ENCODE measurements around the gene SRGAP1. TPM values are rescaled to one million over a fixed set of nuclear protein-coding genes. Genes with fewer than 3 reads are reported as not detected.
A peak's percentile ranks its signal among the peaks of the same experiment; 100 is the strongest.

Gene SRGAP1
- total and polyA plus RNA-seq, 2 experiments from 2014 or later, result 13.0 to 29.4 TPM

DNA sequence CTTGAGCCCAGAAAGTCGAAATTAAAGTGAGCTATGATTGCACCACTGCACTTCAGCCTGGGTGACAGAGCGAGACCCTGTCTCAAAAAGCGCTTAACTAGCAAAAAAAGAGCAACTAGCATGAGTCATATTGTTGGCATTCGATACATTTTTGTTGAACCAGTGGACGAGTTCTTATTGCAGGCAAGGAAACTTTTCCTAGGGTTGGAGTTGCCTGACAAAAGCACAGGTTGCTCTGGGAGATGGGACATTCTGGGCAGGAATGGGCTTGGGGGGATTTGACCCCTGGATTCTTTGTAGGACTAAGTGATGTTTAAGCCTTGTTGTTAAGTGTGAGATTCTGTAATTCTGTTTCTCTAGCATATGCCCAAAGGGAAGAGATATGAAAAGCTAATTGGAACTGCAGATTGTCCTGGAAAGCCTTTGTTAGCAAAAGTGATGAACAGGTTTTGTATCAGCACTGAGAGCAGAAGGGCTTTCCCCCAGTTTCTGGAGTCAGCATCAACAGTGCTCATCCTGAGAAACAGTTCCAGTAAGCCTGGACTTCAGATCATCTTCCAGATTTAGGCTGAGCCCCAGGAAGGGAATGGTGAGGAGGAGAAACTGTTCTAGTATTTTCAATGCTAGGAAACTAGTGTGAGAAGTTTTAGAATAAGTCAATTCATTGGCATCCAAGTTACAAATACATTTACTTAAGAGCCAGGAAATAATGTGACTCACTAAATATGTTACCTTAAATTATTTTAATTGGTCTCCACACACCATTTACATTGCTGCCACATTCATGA, 123.1 kb downstream of the SRGAP1 start:
- H3K9me2 ChIP-seq (ENCODE audit: insufficient read depth), result no peaks in the 10 kb centered on the region
- no peaks in the 10 kb centered on the region for H4K20me1 ChIP-seq (ENCODE audit: insufficient read depth)
- H3K27ac ChIP-seq, result peak overlapping the region; percentile 89
- H3K4me2 ChIP-seq (ENCODE audit: unreplicated experiment), result peak overlapping the region; percentile 37
- peaks cover 68% of the 10 kb centered on the region for H3K4me1 ChIP-seq (ENCODE audit: insufficient read depth)
- peak overlapping the region; percentile 52; the same call in 1 of the 2 replicates for H3K9ac ChIP-seq
- no peak for TF ChIP-seq EZH2 (IDR thresholded peaks at IDR 0.05; ENCODE audit: insufficient read depth, poor library complexity, severe bottlenecking)
- no peak for TF ChIP-seq EZH2phosphoT487 (IDR thresholded peaks at IDR 0.05; ENCODE audit: insufficient read depth, low read depth)
- H3K79me2 ChIP-seq (ENCODE audit: insufficient read depth), result peaks cover 100% of the 10 kb centered on the region
- H3K27me3 ChIP-seq (replicated peaks; ENCODE audit: insufficient read depth), result no peaks in the 10 kb centered on the region
- in situ Hi-C loops (cut with MboI), result no loop called here
- no peak overlapping the region for H2AFZ ChIP-seq
- 52 to 57% methylated on average over 5 of the region's 5 CpGs for WGBS, 2 experiments (ENCODE audit: low coverage in 1 of 2, low lambda C conversion rate in 2 of 2, missing lambda C conversion rate in 2 of 2)
- no peaks in the 10 kb centered on the region for H3K9me3 ChIP-seq (ENCODE audit: low read depth)
- H3F3A ChIP-seq (ENCODE audit: insufficient read depth), result peaks cover 47% of the 10 kb centered on the region
- no peaks in the 10 kb centered on the region for H3K36me3 ChIP-seq (ENCODE audit: low read depth)
- H3K4me3 ChIP-seq, result 0 out of 2 replicates have a peak overlapping the region, but pooled peaks have one; percentile 4
- peak; percentile 75 for DNase-seq

DNA sequence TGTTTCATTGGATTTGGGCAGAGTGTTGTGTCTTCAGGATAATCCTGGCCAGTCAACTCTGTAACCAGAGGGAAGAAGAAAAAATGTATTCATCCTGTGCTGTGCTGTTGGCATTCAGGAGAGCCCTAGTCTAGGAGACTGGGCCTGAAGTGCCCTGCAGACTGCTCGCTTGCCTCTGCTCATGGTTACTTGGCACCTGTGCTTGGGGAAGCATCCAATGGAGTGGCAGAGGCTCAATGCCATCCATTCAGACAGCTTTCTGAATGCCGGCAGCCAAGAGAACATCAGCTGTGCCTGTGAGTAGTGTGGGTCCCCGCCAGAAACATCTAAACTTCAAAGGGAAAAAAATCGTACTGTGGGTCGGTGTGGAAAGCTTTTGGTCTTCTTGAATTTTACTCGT, 124.2 kb downstream of the SRGAP1 start:
- Histone ChIP-seq H3K9me3 (ENCODE audit: low read depth) (no peaks in the 10 kb centered on the region), H3K4me2 (ENCODE audit: unreplicated experiment) (peak overlapping the region; percentile 37), H3F3A (ENCODE audit: insufficient read depth) (peaks cover 47% of the 10 kb centered on the region), H2AFZ (no peak overlapping the region), H3K27me3 (replicated peaks; ENCODE audit: insufficient read depth) (no peaks in the 10 kb centered on the region), H3K79me2 (ENCODE audit: insufficient read depth) (peaks cover 100% of the 10 kb centered on the region), H4K20me1 (ENCODE audit: insufficient read depth) (no peaks in the 10 kb centered on the region), H3K9ac (no peak overlapping the region), H3K9me2 (ENCODE audit: insufficient read depth) (no peaks in the 10 kb centered on the region), H3K36me3 (ENCODE audit: low read depth) (no peaks in the 10 kb centered on the region), H3K4me3 (no peak overlapping the region), H3K4me1 (ENCODE audit: insufficient read depth) (peaks cover 73% of the 10 kb centered on the region), H3K27ac (peak overlapping the region; percentile 89)
- TF ChIP-seq EZH2 (IDR thresholded peaks at IDR 0.05; ENCODE audit: insufficient read depth, poor library complexity, severe bottlenecking) (no peak), EZH2phosphoT487 (IDR thresholded peaks at IDR 0.05; ENCODE audit: insufficient read depth, low read depth) (no peak)
- in situ Hi-C loops (cut with MboI), result no loop called here
- WGBS, 2 experiments (ENCODE audit: low coverage in 1 of 2, low lambda C conversion rate in 2 of 2, missing lambda C conversion rate in 2 of 2), result 71 to 76% methylated on average over 6 of the region's 6 CpGs
- DNase-seq, result no peak

DNA sequence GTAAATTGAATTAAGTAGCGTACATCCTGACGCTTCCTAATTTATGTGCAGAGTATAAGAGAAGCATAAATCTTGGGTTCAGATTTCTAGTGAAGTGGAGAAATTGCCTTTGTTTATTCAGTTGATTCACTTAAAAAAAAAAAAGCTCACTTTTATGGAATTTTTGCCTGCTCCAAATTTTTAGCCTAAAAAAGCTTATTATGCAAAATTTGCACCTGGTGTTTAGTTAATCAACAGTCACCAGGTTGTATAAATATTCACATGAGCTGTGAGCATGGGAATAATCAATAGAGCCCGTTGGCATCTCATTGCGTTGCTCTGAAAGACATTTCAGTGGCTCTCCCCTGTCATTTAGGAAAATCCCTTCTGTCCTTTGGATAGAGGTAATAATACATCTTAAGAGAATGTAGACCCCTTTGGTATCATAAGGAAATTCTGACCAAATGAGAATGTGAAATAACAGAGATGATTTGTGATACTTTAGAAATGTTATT, 132.4 kb downstream of the SRGAP1 start:
- no peak for DNase-seq
- H2AFZ ChIP-seq, result no peak overlapping the region
- H3K9me3 ChIP-seq (ENCODE audit: low read depth), result no peaks in the 10 kb centered on the region
- 0 out of 2 replicates have a peak, but pooled peaks cover 3% of the 10 kb centered on the region for H3K36me3 ChIP-seq (ENCODE audit: low read depth)
- in situ Hi-C loops (cut with MboI), result no loop called here
- TF ChIP-seq EZH2phosphoT487 (IDR thresholded peaks at IDR 0.05; ENCODE audit: insufficient read depth, low read depth), result no peak
- TF ChIP-seq EZH2 (IDR thresholded peaks at IDR 0.05; ENCODE audit: insufficient read depth, poor library complexity, severe bottlenecking), result no peak
- WGBS, 2 experiments (ENCODE audit: low coverage in 1 of 2, low lambda C conversion rate in 2 of 2, missing lambda C conversion rate in 2 of 2), result 73 to 75% methylated on average over 4 of the region's 4 CpGs
- H3F3A ChIP-seq (ENCODE audit: insufficient read depth), result peaks cover 43% of the 10 kb centered on the region
- no peaks in the 10 kb centered on the region for H3K9me2 ChIP-seq (ENCODE audit: insufficient read depth)
- peaks cover 45% of the 10 kb centered on the region for H3K4me1 ChIP-seq (ENCODE audit: insufficient read depth)
- no peak overlapping the region for H3K27ac ChIP-seq
- H3K9ac ChIP-seq, result no peak overlapping the region
- no peaks in the 10 kb centered on the region for H3K27me3 ChIP-seq (replicated peaks; ENCODE audit: insufficient read depth)
- peaks cover 95% of the 10 kb centered on the region for H3K79me2 ChIP-seq (ENCODE audit: insufficient read depth)
- H3K4me2 ChIP-seq (ENCODE audit: unreplicated experiment), result no peak overlapping the region
- H4K20me1 ChIP-seq (ENCODE audit: insufficient read depth), result no peaks in the 10 kb centered on the region
- H3K4me3 ChIP-seq, result no peak overlapping the region

DNA sequence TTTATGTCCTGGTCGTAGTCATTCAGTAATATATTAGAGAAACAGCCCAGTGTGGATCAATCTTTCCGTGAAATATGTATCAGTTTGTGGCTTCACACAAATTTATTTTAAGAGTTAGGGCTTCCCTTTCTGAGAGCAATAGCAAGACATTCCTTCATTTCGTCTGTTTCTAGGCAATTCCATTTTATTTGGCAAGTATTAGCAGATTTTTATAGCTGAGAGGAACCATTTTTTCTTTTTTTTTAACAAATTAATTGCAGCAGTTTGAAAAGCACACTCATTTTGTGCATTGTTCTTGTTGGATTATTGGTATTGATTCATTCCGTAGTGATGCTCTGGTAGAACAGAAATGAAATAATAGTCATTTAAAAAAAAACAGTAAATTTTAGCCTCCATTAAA, 132.9 kb downstream of the SRGAP1 start:
- H3K36me3 ChIP-seq (ENCODE audit: low read depth), result 0 out of 2 replicates have a peak, but pooled peaks cover 3% of the 10 kb centered on the region
- no peak overlapping the region for H3K9ac ChIP-seq
- H3K4me3 ChIP-seq, result no peak overlapping the region
- no peaks in the 10 kb centered on the region for H3K9me2 ChIP-seq (ENCODE audit: insufficient read depth)
- TF ChIP-seq EZH2 (IDR thresholded peaks at IDR 0.05; ENCODE audit: insufficient read depth, poor library complexity, severe bottlenecking), result no peak
- TF ChIP-seq EZH2phosphoT487 (IDR thresholded peaks at IDR 0.05; ENCODE audit: insufficient read depth, low read depth), result no peak
- in situ Hi-C loops (cut with MboI), result no loop called here
- no peaks in the 10 kb centered on the region for H4K20me1 ChIP-seq (ENCODE audit: insufficient read depth)
- no peak overlapping the region for H2AFZ ChIP-seq
- WGBS, 2 experiments (ENCODE audit: low coverage in 1 of 2, low lambda C conversion rate in 2 of 2, missing lambda C conversion rate in 2 of 2), result 37 to 38% methylated on average over 4 of the region's 4 CpGs
- peaks cover 40% of the 10 kb centered on the region for H3F3A ChIP-seq (ENCODE audit: insufficient read depth)
- peaks cover 47% of the 10 kb centered on the region for H3K4me1 ChIP-seq (ENCODE audit: insufficient read depth)
- peak overlapping the region; percentile 40 for H3K4me2 ChIP-seq (ENCODE audit: unreplicated experiment)
- peaks cover 95% of the 10 kb centered on the region for H3K79me2 ChIP-seq (ENCODE audit: insufficient read depth)
- H3K9me3 ChIP-seq (ENCODE audit: low read depth), result no peaks in the 10 kb centered on the region
- no peaks in the 10 kb centered on the region for H3K27me3 ChIP-seq (replicated peaks; ENCODE audit: insufficient read depth)
- DNase-seq, result no peak
- H3K27ac ChIP-seq, result peak overlapping the region; percentile 66; the same call in 1 of the 2 replicates
